GM18519 (cell line): ENCODE results near the gene ATP6V1E1.

Experiments used
- ATAC-seq: cut with Tn5 transposase; IDR thresholded peaks from one replicate; pipeline ENCODE4 v1.9.1; 2021; ENCODE audit warnings: mild to moderate bottlenecking, moderate library complexity; ENCODE audit not compliant: unreplicated experiment, low FRiP score

Gene ATP6V1E1

DNA sequence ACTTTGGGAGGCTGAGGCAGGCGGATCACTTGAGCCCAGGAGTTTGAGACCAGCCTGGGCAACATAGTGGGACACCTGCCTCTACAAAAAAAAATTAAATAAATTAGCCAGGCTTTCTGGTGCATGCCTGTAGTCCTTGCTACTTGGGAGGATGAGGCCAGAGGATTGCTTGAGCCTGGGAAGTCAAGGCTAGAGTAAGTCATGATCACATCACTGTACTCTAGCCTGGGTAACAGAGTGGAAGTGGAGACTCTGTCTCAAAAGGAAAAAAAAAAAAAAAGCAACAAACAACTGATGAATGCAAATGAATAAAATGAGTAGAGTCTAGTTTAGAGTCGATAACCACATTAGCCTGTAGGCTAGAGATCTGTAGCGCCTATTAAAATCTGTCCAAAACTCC lies 6.1 kb upstream of the ATP6V1E1 start:
- no peak for ATAC-seq

DNA sequence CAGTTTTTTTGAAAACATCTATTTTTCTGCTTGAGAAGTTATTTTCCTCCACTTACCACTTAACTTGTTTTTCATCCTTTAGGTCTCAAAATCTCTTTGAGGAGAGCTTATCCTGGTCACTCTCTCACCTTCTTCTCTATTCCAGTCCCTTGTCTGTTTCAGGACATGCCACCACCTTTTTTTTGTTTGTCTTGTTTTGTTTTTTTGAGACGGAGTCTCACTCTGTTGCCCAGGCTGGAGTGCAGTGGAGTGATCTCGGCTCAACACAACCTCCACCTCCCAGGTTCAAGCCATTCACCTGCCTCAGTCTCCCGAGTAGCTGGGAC lies 5.4 kb upstream of the ATP6V1E1 start:
- no peak for ATAC-seq

DNA sequence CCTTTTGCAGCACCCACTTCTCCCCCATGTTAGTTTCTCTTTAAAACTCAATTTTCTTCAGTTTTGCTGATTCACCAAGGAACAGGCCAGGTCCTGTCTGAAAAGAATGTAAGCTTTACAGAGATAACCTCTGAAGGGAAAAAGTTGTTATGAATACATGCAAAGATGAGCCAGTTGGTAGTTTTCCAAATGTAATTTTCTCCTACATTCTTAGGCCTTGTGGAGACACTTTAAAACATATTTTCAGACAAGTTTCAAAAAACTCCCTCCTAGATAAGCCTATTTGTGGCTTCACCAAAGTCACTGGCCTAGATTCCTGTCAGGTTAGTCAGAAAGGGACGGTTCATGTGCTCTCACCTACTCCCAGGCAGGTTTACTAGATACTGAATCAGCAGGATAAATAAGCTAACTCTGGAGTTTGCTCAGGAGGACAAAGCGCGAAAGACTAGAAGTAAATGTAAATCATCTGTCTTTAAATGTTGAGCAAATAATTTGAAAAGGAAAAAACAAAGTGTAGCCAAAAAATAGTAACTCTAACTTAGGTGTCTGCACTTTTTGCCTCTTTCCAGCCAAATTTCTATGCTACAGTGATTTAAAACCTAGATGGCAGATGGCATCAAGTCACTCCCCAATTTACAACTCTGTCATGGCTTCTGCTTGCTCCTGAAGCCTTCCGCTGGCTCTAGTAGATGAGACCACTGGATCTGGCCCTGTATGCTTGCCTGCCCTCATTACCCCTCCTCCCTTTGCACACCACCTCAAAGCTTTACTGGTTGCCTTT lies 4.9 kb upstream of the ATP6V1E1 start:
- no peak for ATAC-seq

DNA sequence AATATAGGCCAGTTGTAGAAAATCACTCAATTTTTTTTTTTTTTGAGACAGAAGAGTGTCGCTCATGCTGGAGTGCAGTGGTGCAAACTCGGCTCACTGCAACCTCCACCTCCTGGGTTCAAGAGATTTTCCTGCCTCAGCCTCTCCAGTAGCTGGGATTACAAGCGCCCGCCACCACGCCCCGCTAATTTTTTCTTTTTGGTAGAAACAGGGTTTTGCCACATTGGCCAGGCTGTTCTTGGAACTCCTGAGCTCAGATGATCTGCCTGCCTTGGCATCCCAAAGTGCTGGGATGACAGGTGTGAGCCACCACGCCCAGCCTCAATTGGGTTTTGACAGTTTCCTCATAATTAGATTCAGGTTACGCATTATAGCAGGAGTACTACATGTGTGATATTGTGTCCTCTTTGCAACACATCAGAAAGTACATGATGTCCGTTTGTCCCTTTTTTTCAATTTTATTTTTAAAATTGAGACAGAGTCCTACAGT lies 2.6 kb upstream of the ATP6V1E1 start:
- no peak for ATAC-seq

DNA sequence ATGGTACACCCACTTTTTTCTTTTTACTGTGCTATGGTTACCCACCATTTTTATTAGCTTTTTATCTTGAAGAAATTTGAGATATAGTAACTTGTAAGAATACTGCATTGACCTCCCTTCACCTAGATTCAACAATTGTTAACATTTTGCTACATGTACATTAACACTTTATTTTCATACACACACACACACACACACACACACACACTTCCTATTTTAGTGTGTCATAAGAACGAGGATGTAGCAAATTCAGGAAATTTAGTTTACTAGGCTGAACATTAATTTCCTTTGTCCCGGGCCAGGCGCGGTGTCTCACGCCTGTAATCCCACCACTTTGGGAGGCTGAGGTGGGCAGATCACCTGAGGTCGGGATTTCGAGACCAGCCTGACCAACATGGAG lies 1.1 kb upstream of the ATP6V1E1 start:
- ATAC-seq = no peak

DNA sequence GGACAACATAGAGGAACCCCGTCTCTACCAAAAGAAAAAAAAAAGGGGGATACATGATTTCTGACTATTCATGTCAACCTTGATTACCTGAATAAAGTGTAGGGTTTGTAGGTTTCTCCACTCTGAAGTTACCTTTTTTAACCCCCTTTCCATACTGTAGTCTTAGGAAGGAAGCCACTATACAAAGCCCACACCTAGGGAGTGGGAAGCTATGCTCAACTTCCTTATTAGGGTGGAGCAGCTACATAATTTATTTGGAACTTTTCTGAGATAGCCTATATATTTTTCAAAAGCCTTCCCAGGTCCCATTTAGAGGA lies 582 bp upstream of the ATP6V1E1 start:
- no peak for ATAC-seq

DNA sequence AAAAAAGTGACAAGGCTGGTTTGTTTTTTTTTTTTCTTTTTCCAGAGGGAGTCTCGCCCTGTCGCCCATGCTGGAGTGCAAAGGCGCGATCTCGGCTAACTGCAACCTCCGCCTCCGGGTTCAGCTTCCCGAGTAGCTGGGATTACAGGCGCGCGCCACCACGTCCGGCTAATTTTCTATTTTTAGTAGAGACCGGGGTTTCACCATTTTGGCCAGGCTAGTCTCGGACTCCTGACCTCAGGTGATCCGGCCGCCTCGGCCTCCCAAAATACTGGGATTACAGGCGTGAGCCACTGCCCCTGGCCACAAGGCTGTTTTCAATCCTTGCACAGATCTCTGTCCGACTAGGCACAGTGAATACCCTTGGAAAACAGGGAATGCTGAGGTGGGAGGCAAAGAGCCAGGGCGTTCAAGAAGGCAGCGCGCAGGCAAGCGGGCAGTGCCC lies 566 bp downstream of the ATP6V1E1 start:
- no peak for ATAC-seq

DNA sequence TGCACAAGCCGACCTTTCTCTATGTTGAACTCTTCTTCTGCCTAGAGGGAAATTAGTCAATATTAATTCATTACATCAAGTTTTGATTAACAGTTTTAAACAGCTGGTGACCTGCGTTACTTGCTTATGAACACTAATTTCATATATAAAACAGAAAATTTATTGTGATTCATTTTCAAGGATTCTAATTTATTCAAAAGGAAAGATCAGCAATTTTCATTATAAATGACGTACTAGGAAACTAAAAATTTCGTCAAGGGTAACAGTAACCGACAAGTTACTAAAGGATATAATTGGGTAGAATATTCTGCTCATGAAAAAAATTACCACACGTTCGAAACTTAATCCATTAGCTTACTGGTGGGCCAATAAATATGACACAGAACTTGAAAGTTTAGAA lies 15.3 kb downstream of the ATP6V1E1 start:
- no peak for ATAC-seq

DNA sequence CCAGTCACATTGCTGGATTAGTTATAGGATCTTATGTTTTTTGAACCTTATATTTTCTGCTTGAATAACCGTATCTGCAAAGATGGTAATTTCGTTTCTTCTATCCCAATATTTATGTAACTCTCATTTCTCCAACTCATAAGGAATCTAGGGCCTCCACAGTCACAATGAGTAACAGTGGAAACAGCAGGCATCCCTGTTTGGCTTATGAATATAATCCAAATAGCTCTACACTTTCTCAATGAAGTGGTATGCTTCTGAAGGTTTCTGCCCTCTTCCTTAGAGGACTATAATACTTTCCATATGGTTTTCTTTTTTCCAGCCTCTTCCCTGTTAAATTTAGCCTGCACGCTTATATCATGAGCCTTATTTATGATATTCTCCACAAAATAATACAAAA lies 16.5 kb downstream of the ATP6V1E1 start:
- no peak for ATAC-seq

DNA sequence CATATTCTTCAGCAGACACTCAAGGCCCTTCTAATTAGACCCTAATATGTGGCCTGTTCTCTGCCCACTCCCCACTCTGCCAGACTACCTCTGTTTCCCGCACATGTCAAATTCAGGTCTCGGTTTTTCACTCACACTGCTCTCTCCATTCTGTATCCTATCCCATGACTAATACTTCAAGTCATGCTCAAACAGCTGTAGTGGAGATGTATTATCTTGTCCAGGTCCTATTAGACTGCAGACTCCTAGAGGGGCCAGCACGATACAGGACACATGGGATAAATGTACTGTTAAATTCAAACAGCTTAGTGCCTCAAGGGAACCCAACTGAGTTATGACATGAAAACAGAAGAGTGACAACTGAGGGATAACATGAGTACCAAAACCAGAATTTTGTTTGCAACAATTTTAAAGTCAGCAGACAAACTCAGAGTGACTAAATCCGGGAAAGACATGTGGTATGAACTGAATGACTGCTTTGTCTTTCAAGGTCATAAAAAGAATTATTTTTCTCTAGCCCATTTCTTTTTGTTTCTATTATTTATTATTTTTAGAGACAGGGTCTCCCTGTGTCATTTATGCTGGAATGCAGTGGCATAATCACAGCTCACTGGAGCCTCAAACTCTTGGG lies 20.5 kb downstream of the ATP6V1E1 start:
- ATAC-seq = no peak

DNA sequence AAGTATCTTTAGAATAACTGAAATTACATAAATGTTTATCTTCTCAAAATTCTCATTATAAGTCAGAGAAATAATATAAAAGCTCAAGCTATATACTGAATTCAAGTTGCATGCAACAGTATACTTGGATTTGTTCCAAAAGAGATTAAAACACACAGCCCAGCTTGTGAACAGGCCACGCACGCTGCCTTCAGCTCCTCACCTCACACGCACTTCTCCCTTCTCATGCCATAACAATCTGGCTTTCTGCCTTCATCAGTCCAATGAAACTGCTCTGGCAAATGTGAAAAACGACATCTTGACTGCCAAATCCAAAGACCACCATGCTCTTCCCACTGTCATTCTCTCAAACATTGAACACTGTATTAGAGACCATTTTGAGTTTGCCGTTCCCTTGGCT lies 22.1 kb downstream of the ATP6V1E1 start:
- ATAC-seq = no peak

DNA sequence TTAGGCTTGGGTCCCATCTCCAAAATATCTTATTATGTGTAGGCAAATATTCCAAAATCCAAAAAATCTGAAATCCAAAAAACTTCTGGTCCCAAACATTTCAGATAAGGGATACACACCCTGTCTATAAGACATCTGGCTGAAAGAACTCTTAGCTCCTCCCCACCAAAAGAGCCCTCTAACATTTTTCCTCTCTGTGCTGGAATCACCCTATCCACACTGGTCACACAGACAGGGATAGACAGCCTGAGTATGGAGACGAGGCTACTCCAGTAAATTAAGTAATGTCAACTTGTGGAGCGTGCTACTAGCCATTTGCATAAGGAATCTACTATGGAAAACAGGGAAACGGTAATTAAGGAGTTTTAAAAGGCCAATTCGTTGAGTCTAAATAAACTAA lies 24.9 kb downstream of the ATP6V1E1 start:
- no peak for ATAC-seq

DNA sequence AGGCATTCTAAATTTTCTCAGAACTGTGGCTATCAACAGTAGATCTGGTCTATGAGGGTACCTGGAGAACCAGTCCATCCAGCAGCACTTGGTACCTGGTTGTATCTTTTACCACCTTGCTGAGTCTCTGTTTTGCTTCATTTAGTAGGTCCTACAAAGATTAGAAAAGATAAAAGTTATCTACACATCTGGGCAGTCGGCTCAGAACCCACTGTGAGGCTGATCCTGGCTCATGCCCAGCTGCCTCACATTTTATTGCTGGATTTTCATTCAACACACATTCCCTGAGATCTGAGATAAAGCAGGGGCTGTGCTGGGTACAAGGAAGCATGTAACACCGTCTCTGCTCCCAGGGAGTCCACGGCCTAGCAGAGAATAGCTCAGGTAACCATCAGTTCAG lies 27.5 kb downstream of the ATP6V1E1 start:
- no peak for ATAC-seq

DNA sequence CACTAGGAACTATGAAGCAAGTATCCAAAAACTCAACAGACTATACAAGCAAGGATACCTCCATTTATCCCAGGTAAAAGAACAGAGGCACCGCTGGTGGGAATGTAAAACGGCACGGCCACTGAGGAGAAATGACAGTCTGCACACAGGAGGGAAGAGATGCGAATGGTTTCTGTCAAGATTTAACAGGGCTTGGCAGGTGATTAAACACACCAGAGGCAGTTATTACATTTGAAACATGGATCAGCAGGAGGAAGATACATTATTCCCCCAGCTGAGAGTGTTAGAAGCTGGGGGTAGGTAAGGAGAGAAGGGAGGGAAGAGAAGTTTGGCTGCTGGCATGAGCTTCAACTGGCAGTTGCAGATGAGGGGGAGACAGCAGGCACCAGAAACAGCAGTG lies 30.2 kb downstream of the ATP6V1E1 start:
- no peak for ATAC-seq

DNA sequence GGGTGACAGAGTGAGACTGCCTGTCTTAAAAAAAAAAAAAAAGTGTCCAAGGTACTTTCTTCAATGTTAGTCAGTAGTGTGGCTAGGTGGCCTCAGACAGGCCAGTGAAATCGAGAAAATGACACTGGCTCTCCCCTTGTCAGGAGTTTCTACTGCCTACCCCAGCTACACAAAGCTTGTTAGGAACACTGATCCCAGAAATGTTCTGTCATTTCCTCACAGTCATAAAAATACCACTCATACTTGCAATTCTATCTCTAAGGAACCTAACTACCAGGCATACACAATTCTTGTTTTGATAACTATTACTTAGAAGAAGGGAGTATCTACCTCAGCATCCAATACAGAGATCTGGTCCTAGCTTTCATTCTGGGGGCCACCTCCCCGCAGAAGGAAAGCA lies 31.3 kb downstream of the ATP6V1E1 start:
- no peak for ATAC-seq

DNA sequence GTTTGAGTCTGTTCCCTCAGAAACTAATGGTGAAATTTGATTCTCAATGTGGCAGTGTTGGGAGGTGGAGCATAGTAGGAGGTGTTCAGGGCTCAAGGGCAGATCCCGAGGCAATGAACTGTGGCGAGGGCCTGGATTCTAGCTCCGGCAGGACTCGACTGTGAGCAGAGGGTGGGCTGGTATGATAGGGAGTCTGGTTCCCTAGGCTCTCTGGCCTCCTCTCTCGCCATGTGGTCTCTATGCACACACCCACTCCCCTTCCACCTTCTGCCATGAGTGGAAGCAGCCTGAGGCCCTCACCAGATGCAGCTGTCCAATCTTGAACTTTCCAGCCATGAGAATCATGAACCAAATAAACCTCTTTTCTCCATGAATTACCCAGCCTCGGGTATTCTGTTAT lies 32.3 kb downstream of the ATP6V1E1 start:
- no peak for ATAC-seq

DNA sequence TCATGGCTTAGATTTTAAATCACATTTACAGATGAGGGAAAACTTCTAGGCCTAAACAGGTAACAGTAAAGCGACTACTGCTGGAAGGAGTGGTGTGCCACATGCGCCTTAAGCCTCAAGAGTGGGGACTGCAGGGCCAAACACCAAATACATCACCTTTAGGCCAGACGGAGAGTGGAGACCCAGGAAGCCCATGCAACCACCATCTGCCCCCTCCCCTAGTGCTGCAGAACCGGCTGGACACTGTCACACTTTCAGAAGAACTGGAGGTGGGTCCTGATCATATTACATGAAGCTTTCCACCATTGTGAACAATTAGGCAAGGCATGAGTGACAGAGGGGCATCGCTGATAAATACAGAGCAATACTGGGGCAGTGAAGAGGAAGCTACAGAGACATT lies 36.3 kb downstream of the ATP6V1E1 start:
- ATAC-seq = no peak

DNA sequence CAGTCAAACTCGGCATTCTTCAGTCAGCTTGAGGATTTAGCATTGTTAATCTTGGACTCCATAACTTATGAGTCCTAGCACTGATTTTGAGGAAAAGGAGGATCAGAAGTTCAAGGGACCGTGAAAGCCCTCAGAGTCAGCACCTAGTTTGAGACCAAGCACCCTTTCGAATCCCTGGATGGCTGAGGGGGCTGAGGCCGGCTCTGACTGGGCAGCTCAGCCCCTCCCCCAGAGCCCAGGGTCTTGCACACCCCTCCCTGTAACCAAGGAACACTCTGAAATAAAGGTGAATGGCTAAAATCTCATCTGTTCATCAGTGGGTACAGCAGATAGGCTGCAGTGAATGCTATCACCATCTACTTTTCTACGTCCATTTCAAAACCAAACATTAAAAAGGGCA lies 38.0 kb downstream of the ATP6V1E1 start:
- ATAC-seq = no peak

DNA sequence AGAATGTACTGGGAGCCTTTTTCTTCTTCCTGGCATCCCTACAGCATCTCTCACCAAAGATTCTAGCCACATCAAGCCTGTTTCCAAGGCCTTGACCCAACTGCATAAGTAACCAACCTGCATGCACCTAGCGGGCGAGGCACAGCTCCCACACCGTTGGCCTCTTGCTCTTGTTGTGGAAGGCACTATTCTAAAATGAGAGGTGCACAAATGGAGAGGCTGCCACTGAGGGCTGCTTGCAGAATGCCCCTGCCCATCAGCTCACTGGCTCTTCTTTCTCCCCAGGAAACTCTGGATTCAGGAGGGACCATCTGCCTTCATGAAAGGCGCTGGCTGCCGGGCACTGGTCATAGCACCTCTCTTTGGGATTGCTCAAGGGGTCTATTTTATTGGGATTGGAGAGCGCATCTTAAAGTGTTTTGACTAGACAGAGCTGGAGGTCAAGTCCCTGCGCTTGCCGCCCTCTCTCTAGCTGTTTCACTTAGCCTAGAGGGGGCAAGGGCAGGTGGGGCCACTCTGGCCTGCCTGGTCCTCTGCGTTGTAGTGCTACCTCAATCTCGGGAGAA lies 38.7 kb downstream of the ATP6V1E1 start:
- no peak for ATAC-seq

DNA sequence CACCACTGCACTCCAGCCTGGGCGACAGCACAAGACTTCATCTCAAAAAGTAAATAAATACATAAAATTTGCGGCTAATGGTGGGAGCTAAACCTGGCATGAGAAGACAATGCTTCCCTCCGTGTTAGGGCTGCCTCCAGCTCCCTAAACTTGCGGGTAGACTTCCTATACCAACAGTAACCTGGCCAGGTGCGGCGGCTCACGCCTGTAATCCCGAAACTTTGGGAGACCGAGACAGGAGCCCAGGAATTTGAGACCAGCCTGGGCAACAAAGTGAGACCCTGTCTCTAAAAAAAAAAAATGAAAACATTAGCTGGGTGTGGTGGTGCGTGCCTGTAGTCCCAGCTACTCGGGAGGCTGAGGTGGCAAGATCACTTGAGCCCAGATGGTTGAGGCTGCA lies 39.9 kb downstream of the ATP6V1E1 start:
- no peak for ATAC-seq

DNA sequence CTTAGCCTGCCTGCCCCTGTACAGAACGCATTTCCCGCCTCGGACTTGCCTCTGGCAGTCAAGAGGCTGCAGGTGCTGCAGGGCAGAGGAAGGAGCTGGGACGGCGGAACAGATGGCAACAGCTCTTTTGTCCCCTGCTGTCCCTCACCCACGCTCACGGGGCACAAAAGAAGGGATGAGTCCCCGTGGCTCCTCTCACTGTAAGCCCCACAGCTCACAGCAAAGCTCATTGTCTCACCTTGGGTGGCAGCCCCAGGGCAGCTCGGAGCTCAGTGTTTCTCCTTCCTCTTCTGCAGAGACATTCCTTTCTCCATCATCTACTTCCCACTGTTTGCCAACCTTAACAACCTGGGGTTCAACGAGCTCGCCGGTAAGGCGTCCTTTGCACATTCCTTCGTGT lies 40.9 kb downstream of the ATP6V1E1 start:
- no peak for ATAC-seq

DNA sequence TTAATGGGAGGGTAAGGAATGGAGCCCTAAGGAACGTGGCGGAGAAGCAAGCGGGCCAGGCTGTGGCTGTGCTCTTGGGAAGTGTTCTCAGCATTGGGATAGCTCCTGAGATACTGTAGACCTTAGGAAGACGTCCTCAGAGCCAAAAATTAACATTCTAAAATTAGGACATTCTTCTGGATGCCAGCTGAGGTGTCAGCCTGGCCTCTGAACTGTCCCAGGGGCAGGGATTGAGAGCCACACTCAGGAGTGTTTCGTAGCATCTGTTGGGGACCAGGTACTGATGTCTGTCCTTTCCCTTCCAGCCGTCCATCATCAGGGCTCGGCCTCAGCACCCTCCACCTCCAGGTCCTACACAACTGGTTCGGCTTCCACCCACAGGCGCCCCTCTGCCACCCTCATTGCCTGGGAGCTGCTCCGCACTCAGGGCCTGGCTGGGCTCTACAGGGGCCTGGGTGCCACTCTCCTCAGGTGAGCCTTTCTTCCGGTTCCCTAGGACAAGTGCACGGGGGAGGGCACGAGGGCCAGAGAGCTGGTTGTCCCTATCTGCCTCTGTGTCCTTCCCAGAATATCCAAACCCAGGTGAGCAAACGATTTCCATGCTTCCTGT lies 41.6 kb downstream of the ATP6V1E1 start:
- no peak for ATAC-seq
